ENCODE measurements around the gene IFI27L1.

DNA sequence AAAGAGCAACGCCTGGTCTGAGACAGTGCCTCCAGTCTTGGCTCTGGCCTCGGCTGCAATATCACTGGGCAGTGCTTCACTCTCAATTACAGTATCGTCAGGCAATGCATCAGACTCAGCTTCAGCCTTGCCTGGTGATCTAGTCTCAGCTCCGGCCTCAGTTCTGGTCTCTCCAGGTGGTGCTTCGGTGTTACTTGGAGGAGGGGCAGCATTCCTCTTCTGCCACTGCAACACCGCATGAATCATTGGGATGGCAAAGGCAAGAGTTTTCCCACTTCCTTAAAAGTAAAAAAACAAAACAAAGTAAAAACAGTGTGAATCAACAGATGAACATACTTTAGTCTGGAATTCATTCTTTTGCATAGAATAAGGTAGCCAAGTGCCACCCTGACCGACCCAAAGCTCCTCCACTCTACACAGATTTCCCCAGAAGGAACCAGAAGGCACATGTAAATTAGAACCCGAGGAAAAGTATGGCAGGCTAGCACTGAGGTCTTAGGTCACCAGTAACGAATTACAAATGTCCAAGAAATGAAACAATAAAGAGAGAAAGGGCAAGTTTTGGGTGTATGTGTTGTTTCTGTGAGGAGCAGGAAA is 18.7 kb upstream of the IFI27L1 start:
- TF ChIP-seq POLR2AphosphoS5 (IDR thresholded peaks at IDR 0.05), result no peak
- no peak for TF ChIP-seq CTCF (IDR thresholded peaks at IDR 0.05; ENCODE audit: poor library complexity, severe bottlenecking)
- TF ChIP-seq, protein P1, sequence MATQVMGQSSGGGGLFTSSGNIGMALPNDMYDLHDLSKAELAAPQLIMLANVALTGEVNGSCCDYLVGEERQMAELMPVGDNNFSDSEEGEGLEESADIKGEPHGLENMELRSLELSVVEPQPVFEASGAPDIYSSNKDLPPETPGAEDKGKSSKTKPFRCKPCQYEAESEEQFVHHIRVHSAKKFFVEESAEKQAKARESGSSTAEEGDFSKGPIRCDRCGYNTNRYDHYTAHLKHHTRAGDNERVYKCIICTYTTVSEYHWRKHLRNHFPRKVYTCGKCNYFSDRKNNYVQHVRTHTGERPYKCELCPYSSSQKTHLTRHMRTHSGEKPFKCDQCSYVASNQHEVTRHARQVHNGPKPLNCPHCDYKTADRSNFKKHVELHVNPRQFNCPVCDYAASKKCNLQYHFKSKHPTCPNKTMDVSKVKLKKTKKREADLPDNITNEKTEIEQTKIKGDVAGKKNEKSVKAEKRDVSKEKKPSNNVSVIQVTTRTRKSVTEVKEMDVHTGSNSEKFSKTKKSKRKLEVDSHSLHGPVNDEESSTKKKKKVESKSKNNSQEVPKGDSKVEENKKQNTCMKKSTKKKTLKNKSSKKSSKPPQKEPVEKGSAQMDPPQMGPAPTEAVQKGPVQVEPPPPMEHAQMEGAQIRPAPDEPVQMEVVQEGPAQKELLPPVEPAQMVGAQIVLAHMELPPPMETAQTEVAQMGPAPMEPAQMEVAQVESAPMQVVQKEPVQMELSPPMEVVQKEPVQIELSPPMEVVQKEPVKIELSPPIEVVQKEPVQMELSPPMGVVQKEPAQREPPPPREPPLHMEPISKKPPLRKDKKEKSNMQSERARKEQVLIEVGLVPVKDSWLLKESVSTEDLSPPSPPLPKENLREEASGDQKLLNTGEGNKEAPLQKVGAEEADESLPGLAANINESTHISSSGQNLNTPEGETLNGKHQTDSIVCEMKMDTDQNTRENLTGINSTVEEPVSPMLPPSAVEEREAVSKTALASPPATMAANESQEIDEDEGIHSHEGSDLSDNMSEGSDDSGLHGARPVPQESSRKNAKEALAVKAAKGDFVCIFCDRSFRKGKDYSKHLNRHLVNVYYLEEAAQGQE (IDR thresholded peaks at IDR 0.05; ENCODE audit: borderline replicate concordance), result no peak
- no peak for TF ChIP-seq SMC3 (conservative IDR thresholded peaks at IDR 0.05; ENCODE audit: poor library complexity)
- no peak for TF ChIP-seq EP300 (conservative IDR thresholded peaks at IDR 0.05; ENCODE audit: poor library complexity, severe bottlenecking)
- TF ChIP-seq TAF1 (IDR thresholded peaks at IDR 0.05; ENCODE audit: low read depth), result no peak
- no peak for TF ChIP-seq MXI1 (conservative IDR thresholded peaks at IDR 0.05; ENCODE audit: poor library complexity, severe bottlenecking)

Data from neural cell (in vitro differentiated cells).